Iris pigment epithelial cell (primary cell): ENCODE data around the gene NRIP1.
"Not testable (repeated sequence)": the region's sequence is repeated elsewhere in the genome, so short reads cannot be mapped to it uniquely, and the experiment has no call there.

Experiments
- DNase-seq: peaks from one replicate; pipeline ENCODE4 v3.0.0-alpha.2; 2011; ENCODE audit warnings: low read depth

The NRIP1 gene

DNA sequence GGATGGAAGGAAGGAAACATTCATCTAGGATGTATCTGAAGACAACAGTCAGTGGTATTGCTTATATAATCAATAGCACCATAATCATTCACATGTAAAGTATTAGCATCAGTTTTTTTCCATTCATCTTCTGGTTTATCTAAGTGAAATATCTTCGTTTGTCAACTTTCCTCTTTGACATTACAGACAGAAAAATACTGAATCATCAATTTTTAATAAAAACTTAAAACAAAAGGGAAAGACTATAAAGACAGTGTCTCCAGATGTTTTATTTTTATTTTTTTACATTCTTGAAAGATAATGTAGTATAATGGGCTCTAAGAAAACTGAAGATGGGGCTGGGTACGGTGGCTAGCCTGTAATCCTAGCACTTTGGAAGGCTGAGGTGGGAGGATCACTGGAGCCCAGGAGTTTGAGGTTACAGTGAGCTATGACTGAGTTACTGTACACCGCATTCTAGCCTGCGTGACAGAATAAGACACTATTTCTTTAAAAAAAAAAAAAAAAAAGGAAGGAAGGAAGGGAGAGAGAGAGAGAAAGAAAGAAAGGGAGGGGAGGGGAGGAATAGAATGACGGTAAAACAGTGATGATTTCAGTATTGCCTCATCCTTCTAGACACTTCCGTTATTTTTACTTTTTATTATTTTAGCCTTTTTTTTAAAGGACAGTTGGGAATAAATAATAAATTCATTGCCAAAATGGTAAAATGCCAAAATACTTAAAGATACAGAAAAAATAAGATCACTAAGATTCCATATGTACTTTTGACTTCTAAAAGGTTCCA is 89.5 kb downstream of the NRIP1 start:
- DNase-seq: no peak

DNA sequence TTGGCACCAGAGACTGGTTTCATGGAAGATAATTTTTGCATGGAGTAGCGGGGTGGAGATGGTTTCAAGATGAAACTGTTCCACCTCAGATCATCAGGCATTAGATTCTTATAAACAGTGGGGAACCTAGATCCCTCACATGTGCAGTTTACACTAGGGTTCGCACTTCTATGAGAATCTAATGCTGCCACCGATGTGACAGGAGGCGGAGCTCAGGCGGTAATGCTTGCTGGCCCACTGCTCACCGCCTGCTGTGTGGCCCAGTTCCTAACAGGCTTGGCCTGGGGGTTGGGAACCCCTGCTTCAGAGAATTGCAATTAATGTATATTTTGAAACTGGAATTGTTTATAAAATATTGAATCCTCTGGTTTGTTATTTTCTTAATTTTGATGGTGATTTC is 92.1 kb downstream of the NRIP1 start:
- no peak for DNase-seq

- peak; percentile 70 for DNase-seq
Measured at GRCh38 chr21:14968821-14969220, 96.0 kb downstream of the NRIP1 start.

DNA sequence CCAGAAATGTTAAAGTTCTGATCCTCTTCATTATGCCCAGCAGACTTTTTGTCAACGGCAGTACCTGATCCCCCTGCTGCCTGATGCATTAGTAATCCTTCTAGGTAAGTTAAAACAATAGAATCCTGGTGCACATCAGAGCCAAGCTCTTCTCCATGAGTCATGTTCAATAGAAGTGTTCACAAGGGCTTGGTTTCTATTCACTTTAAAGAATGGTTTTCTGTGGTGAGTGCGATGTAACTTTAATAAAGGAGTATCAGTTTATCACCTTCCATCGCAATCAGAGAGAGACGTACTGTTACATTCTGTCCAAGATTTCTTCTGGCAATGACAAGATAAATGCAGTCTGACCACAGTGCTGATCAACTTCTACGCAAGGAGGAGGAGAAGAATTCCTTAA is 96.8 kb downstream of the NRIP1 start:
- DNase-seq: peak; percentile 47

GRCh38 chr21:14964621-14965020 is 100.2 kb downstream of the NRIP1 start:
- no peak for DNase-seq

- DNase-seq: no peak
Measured at GRCh38 chr21:14962217-14962616, 102.6 kb downstream of the NRIP1 start.

GRCh38 chr21:14961502-14961901 is 103.3 kb downstream of the NRIP1 start:
- no peak for DNase-seq

DNA sequence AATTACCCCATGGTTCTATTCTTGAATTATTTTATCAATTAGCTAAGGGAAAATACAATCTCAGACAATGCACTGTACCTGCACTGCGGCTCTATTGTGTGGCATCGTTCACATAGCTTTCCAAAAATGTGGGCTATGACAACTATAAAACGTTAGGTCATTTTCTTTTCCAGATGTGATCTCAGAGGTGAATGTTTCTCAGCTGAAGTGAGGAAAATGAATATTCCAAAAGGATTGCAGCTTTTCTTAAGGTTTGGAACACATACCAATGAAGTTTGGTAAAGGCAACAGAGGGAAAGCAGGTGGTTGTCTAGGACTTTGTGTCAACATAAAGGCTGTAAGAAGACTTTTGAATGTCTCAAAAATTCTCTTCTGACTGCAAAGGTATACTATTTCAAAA is 105.5 kb downstream of the NRIP1 start:
- no peak for DNase-seq

DNA sequence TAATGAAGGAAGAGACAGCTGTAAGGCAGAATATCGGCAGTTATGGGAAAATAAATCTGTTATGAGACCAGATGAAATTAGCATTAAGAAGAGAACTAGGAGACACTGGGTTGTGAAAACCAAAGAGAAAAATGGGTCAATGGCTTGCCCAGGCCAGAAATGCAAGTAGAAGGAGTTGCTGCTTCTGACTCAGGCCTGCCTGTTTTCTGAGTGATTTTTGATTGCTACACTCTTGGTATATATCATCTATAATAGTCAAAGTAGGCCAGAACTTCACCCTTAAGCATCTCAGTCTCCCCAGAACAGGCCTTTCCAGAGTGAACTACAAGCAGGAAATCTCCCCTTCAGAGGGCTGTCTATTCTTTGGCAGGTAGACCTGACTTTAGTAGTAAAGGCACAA is 107.0 kb downstream of the NRIP1 start:
- DNase-seq: peak; percentile 59

DNA sequence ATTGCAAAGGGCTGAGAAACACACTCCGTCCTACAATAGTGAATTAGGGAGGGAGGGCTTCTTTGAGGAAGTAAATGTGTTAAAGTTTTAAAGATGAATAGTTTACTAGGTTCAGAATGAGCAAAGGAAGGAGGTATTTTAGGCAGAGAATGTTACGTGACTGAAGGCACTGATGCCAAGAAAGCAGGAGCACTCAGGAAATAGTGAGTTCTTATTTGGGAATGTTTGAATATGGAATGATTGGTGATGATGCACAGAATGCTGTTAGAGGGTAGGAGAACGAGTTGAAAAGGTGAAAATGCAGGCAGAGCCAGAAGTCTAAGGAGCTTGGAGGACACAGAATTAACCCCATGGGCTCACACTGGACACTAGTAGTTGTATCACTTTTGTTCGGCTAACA is 108.0 kb downstream of the NRIP1 start:
- peak; percentile 71 for DNase-seq

- no peak for DNase-seq
Measured at GRCh38 chr21:14955936-14956520, 108.8 kb downstream of the NRIP1 start.

- DNase-seq: peak; percentile 60
Measured at GRCh38 chr21:14952916-14953315, 111.9 kb downstream of the NRIP1 start.

- no peak for DNase-seq
Measured at GRCh38 chr21:14949603-14950002, 115.2 kb downstream of the NRIP1 start.

- no peak for DNase-seq
Measured at GRCh38 chr21:14947613-14948160, 117.1 kb downstream of the NRIP1 start.

DNA sequence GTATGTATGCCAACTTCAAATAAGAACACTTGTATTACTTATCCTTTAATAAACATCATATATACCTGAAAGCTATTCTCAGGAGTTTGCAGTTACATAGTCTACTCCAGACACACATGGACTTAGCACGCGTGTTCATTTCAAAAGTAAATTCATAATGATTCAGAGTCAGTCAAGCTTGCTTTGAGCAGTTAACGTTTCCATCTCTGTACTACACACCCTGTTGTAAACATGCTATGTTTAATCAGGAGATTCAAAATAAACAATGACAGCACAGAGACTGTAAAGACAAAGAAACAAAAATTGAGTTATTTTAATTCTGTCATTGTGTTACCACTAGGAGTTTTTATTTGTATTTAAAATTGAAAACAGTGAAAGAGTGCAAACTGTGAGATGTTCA is 119.6 kb downstream of the NRIP1 start:
- no peak for DNase-seq

DNA sequence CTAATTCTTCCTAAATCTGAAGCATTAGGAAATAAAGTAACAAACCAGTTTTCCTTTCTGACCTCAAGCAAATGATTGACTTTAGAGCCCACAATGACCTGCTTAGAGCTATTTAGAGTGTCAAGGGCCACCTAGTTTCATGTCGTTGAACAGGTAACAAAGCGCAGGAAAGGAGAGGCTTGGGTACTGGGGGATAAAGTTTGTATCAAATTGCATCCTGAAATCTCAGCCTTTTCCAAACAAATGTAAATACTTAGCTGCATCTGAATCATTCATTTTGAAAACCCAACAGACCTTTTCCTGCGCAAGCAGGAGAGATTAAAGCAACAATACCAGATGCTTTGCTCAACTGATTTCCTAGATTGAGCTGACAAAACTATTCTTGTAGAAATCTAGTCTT is 121.2 kb downstream of the NRIP1 start:
- peak; percentile 69 for DNase-seq

- peak; percentile 92 for DNase-seq
Measured at GRCh38 chr21:14942801-14943490, 121.9 kb downstream of the NRIP1 start.

DNA sequence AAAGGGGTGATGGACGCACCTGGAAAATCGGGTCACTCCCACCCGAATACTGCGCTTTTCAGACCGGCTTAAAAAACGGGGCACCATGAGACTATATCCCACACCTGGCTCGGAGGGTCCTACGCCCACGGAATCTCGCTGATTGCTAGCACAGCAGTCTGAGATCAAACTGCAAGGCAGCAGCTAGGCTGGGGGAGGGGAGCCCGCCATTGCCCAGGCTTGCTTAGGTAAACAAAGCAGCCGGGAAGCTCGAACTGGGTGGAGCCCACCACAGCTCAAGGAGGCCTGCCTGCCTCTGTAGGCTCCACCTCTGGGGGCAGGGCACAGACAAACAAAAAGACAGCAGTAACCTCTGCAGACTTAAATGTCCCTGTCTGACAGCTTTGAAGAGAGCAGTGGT is 137.5 kb downstream of the NRIP1 start:
- DNase-seq: not testable (repeated sequence)

GRCh38 chr21:14926186-14926585 is 138.6 kb downstream of the NRIP1 start:
- no peak for DNase-seq

- DNase-seq: peak; percentile 74
Measured at GRCh38 chr21:14923468-14923867, 141.3 kb downstream of the NRIP1 start.

DNA sequence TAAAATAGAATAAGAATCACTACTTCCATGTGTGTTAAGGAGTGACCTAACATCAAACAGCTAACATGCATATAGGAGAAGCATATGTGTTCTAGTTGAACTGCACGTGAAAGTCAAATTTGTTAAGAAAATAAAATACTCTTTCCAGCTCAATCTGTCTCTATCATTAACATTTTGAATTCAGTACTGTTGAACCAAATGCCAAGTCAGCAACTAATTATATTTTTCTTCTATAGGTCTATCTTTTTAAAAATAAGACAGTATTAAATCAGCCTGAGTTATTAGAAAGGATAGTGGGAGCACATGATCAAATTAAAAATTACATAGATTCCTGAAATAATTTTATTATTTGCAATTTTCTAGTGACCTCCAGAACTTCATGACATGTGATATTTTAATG is 141.8 kb downstream of the NRIP1 start:
- DNase-seq: no peak

DNA sequence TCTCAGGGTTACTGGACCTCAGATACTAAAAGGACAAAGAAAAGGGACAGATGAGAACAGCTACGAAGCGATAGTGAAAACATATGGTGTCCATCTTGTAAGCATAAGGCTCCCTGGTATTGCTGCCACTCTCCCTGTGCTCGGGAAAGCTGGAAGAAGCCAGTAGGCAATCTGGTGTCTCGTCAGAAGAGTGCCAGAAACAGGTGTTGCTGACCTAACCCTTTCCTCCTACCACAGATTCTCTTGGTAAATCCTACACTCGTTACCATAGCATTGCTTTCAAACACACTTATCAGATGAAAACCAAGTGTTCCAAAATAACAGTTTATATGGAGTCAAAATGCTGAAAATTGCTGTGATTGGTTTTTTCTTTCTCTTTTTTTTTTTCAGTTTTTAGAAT is 146.3 kb downstream of the NRIP1 start:
- no peak for DNase-seq

DNA sequence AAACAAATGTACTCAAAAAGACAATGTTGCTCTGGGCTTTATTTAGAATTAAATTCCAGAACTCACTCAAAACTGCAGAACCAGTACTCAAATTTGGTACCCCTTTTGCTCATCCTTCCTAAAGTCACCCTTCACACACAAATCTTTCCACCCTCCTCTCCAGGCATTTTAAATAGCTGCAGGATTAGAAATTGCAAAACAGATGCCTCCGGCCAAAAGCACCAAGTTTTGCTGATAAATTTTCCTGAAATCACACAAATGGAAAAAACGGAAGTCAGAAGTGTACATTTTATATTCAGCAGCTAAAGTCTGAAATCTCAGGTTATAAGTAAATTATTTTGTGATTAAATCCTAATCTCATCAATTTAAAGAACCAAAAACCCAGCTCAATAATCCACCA is 147.0 kb downstream of the NRIP1 start:
- DNase-seq: no peak
